ENCODE results near the gene IDNK.

IDNK gene

DNA sequence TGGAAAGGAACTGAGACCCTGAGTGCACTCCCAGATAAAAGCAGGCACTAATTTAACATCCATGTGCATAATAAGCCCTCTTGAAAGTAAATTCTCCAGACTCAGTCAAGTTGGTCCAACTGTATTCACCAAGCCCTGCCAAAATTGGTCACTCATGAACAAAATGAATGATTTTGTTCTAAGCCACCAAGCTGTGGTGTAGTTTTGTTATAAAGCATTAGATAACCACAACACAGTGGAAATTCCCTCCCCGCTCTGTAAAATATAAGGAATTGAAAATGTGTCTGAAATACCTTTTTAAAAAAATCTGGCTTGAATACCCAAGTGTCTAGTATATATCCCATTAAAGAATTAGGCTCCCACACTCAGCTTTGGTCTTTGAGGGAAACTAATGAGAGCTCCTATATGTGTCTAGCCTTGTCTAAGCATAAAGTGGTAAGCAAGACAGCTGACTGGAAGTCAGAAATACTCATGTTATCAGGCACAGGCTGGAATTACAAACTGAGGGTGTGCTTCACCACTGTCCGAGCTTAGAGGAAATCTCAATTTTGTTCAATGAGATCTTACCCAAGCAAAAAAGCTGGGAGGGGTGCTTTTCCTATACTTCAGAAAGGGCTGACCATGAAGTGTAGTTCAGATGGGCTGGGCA, 33.2 kb downstream of the IDNK start:
- POLR2A ChIA-PET = no interaction called here
- CTCF ChIA-PET = no interaction called here
- no peak for TF ChIP-seq FOXK2 (IDR thresholded peaks at IDR 0.05)
- no peak for TF ChIP-seq L3MBTL2 (conservative IDR thresholded peaks at IDR 0.05)
- no peak for TF ChIP-seq BHLHE40 (IDR thresholded peaks at IDR 0.05; ENCODE audit: borderline replicate concordance)
- no peak for TF ChIP-seq NFRKB (IDR thresholded peaks at IDR 0.05)
- TF ChIP-seq, protein P1, sequence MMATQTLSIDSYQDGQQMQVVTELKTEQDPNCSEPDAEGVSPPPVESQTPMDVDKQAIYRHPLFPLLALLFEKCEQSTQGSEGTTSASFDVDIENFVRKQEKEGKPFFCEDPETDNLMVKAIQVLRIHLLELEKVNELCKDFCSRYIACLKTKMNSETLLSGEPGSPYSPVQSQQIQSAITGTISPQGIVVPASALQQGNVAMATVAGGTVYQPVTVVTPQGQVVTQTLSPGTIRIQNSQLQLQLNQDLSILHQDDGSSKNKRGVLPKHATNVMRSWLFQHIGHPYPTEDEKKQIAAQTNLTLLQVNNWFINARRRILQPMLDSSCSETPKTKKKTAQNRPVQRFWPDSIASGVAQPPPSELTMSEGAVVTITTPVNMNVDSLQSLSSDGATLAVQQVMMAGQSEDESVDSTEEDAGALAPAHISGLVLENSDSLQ (IDR thresholded peaks at IDR 0.05) = no peak
- no peak for TF ChIP-seq SUZ12 (IDR thresholded peaks at IDR 0.05)
- TF ChIP-seq SP1 (IDR thresholded peaks at IDR 0.05) = no peak
- no peak for TF ChIP-seq FOXA1 (IDR thresholded peaks at IDR 0.05)
- no peak for TF ChIP-seq ARNT (IDR thresholded peaks at IDR 0.05)
- no peak for TF ChIP-seq CTBP1 (IDR thresholded peaks at IDR 0.05; ENCODE audit: borderline replicate concordance)
- no peak for TF ChIP-seq FOXM1 (IDR thresholded peaks at IDR 0.05; ENCODE audit: borderline replicate concordance)
- no peak for DNase-seq (ENCODE audit: extremely low spot score)

DNA sequence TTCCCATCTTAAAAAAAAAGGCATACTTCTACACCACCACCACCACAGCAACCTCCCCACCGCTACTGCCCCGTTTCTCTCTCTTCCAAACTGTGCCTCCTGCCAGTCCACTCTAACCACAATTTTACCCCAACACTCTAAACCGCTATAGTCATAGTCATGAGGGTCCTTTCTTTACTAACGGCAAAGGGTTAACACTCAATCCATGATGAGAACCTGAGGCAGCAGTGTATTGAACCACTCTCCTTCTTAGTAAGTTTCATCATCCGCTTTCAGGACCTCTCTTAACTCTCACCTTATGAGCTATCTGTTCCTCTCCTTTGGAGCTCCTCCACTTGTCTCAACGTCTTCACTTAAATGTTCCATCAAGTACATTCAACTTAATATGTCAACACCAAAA, 34.0 kb downstream of the IDNK start:
- ChIA-PET CTCF (no interaction called here), POLR2A (no interaction called here)
- TF ChIP-seq FOXA1 (IDR thresholded peaks at IDR 0.05) (no peak), HDGF (IDR thresholded peaks at IDR 0.05; ENCODE audit: borderline replicate concordance) (no peak), TARDBP (IDR thresholded peaks at IDR 0.05) (no peak), ZNF384 (IDR thresholded peaks at IDR 0.05) (no peak), NFRKB (IDR thresholded peaks at IDR 0.05) (no peak), L3MBTL2 (conservative IDR thresholded peaks at IDR 0.05) (no peak), FOXK2 (IDR thresholded peaks at IDR 0.05) (no peak), ARNT (IDR thresholded peaks at IDR 0.05) (no peak), SUZ12 (IDR thresholded peaks at IDR 0.05) (no peak), ELF4 (IDR thresholded peaks at IDR 0.05) (no peak), BHLHE40 (IDR thresholded peaks at IDR 0.05; ENCODE audit: borderline replicate concordance) (no peak), LEF1 (IDR thresholded peaks at IDR 0.05; ENCODE audit: borderline replicate concordance) (no peak), CTBP1 (IDR thresholded peaks at IDR 0.05; ENCODE audit: borderline replicate concordance) (no peak)
- TF ChIP-seq, protein P1 (IDR thresholded peaks at IDR 0.05) = no peak
- DNase-seq (ENCODE audit: extremely low spot score) = no peak

DNA sequence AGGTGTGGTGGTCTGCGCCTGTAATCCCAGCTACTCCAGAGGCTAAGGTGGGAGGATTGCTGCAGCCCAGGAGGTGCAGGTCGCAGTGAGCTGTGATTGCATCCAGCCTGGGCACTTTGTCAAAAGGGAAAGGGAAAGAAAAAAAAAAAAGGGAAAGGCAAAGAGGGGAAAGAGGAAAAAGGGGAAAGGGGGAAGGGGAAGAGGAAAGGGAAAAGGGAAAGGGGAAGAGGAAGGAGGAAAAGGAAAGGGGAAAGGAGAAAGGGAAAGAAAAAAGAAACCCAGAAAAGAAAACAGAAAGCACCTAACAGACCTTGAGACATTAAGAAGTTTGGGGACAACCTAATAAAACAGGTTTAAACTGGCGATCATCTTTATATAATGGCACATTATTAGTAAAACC, 40.0 kb downstream of the IDNK start:
- no peak for TF ChIP-seq ARNT (IDR thresholded peaks at IDR 0.05)
- TF ChIP-seq SP1 (IDR thresholded peaks at IDR 0.05) = no peak
- TF ChIP-seq L3MBTL2 (conservative IDR thresholded peaks at IDR 0.05) = no peak
- TF ChIP-seq, protein P1 (IDR thresholded peaks at IDR 0.05) = no peak
- TF ChIP-seq FOXK2 (IDR thresholded peaks at IDR 0.05) = no peak
- no peak for TF ChIP-seq CTBP1 (IDR thresholded peaks at IDR 0.05; ENCODE audit: borderline replicate concordance)
- TF ChIP-seq NFRKB (IDR thresholded peaks at IDR 0.05) = no peak
- no peak for TF ChIP-seq SUZ12 (IDR thresholded peaks at IDR 0.05)
- TF ChIP-seq FOXM1 (IDR thresholded peaks at IDR 0.05; ENCODE audit: borderline replicate concordance) = no peak
- no peak for TF ChIP-seq ELF4 (IDR thresholded peaks at IDR 0.05)
- no peak for TF ChIP-seq FOXA1 (IDR thresholded peaks at IDR 0.05)
- no peak for TF ChIP-seq HDGF (IDR thresholded peaks at IDR 0.05; ENCODE audit: borderline replicate concordance)
- no peak for TF ChIP-seq ZNF384 (IDR thresholded peaks at IDR 0.05)
- no peak for TF ChIP-seq BHLHE40 (IDR thresholded peaks at IDR 0.05; ENCODE audit: borderline replicate concordance)
- TF ChIP-seq TARDBP (IDR thresholded peaks at IDR 0.05) = no peak
- TF ChIP-seq LEF1 (IDR thresholded peaks at IDR 0.05; ENCODE audit: borderline replicate concordance) = no peak
- CTCF ChIA-PET = no interaction called here
- DNase-seq (ENCODE audit: extremely low spot score) = no peak
- POLR2A ChIA-PET = no interaction called here

DNA sequence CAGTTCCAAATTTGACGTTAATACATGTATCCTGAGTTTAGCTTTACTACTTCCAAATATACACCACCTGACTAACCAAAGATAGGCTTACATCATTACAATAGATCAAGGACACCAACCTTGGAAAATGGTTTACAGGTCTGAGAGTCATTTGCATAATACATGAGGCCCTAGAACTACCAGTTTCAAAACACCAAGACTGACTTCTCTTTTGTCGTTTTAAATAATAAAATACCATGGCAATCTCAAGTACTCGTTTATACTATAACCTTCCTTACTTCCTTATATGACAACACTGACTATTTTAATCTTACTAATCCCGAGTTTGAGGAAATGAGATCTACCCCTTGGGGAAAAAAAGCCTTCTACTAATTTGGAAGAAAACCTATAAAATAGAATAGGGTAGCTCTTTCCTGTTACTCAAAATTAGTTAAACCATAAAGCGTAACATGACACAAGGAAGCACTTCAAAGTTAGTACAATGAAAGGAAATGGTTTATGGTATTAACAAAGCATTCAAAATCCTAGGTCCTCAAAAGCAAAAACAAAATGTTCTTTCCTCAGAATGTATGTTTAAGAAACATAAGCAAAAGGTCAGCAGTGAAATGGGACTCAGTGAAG, 42.7 kb downstream of the IDNK start:
- no peak for DNase-seq (ENCODE audit: extremely low spot score)
- CTCF ChIA-PET = no interaction called here
- POLR2A ChIA-PET = interaction anchor here (1.7 kb wide), 1 partner anchor 42 kb away, joined by 3 read pairs; the partner anchor contains the start of gene UBQLN1
- TF ChIP-seq HDGF (IDR thresholded peaks at IDR 0.05; ENCODE audit: borderline replicate concordance) (no peak), FOXM1 (IDR thresholded peaks at IDR 0.05; ENCODE audit: borderline replicate concordance) (no peak), ZNF384 (IDR thresholded peaks at IDR 0.05) (no peak), CTBP1 (IDR thresholded peaks at IDR 0.05; ENCODE audit: borderline replicate concordance) (no peak), L3MBTL2 (conservative IDR thresholded peaks at IDR 0.05) (no peak), ELF4 (IDR thresholded peaks at IDR 0.05) (no peak), ARNT (IDR thresholded peaks at IDR 0.05) (no peak), TARDBP (IDR thresholded peaks at IDR 0.05) (no peak), BHLHE40 (IDR thresholded peaks at IDR 0.05; ENCODE audit: borderline replicate concordance) (no peak), SP1 (IDR thresholded peaks at IDR 0.05) (no peak), FOXK2 (IDR thresholded peaks at IDR 0.05) (no peak)
- TF ChIP-seq, protein P1 (IDR thresholded peaks at IDR 0.05) = no peak

DNA sequence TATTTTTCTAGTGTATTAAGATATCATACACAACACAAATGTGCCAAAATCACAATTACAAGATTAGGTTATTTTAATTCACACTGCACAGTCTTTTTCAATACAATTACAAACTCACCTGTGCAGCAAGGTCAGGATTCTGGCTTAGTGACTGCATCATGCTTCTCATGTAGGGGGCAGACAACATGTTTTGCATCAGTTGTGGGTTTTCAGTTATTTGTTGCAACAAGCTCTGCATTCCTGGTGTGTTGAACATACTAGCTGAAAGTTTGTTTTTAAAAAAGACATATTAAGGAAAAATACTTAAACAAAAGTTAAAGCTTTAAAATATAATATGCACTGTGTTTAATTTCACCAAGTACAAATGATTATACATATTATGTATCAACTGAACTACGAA, 46.1 kb downstream of the IDNK start:
- no peak for DNase-seq (ENCODE audit: extremely low spot score)
- no peak for TF ChIP-seq SP1 (IDR thresholded peaks at IDR 0.05)
- TF ChIP-seq LEF1 (IDR thresholded peaks at IDR 0.05; ENCODE audit: borderline replicate concordance) = no peak
- no peak for TF ChIP-seq ELF4 (IDR thresholded peaks at IDR 0.05)
- no peak for TF ChIP-seq HDGF (IDR thresholded peaks at IDR 0.05; ENCODE audit: borderline replicate concordance)
- TF ChIP-seq TARDBP (IDR thresholded peaks at IDR 0.05) = no peak
- TF ChIP-seq NFRKB (IDR thresholded peaks at IDR 0.05) = no peak
- no peak for TF ChIP-seq FOXA1 (IDR thresholded peaks at IDR 0.05)
- TF ChIP-seq BHLHE40 (IDR thresholded peaks at IDR 0.05; ENCODE audit: borderline replicate concordance) = no peak
- TF ChIP-seq, protein P1 (IDR thresholded peaks at IDR 0.05) = no peak
- TF ChIP-seq ZNF384 (IDR thresholded peaks at IDR 0.05) = no peak
- ChIA-PET POLR2A (no interaction called here), CTCF (no interaction called here)
